Esophagus squamous epithelium (tissue), 4 donors: ENCODE measurements around the gene MAN1B1.

Source experiments
- CTCF ChIP-seq, 6 experiments: fragments of 450-650 bp in 4 of 6; fragments of 200-600 bp in 2 of 6; sonication (generic) in 2 of 6; IDR thresholded peaks; one replicate each; pipeline ENCODE4 v1.5.1; 2016 to 2019; ENCODE audit warnings: antibody characterized with exemption in 6 of 6, mild to moderate bottlenecking in 4 of 6, moderate library complexity in 4 of 6
- POLR2A ChIP-seq, 4 donors: fragments of 450-650 bp; IDR thresholded peaks; one replicate each; pipeline ENCODE4 v1.6.1; 2017; ENCODE audit warnings: antibody characterized with exemption in 4 of 4, mild to moderate bottlenecking in 4 of 4, moderate library complexity in 3 of 4

DNA sequence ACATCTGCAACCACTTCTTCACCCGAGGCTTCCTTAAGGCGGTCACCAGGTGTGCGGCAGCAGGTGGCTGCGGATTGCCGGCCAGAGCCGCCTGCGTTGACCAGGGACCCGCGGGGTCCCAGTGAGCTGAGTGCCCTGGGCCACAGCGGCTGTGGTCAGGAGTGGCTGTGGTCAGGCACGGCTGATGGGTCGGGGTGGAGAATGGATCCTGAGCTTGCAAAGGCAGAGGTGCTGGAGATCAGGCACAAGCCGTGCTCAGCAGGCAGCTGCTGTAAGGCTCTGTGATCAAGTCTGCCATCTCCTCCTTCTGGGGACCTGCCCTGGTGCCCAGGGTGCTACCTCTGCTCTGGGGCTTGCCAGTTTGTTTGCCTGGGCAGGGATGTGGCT, 7.4 kb upstream of the MAN1B1 start:
- TF ChIP-seq CTCF (IDR thresholded peaks at IDR 0.05) (no peak), POLR2A (IDR thresholded peaks at IDR 0.05) (no peak)
